Activated naive CD8-positive, alpha-beta T cell treated with anti-CD3 and anti-CD28 coated beads, Interleukin-2, amount 50 U/mL, for 24 hours (primary cell): ENCODE data around the gene TADA2A.

Experiments
- ATAC-seq: fragments of 150-1000 bp; cut with Tn5 transposase; one replicate; pipeline ENCODE4 v1.10.0; 2021
- DNase-seq: peaks from one replicate; pipeline ENCODE4 v3.0.0; 2021
- H3K27ac Mint-ChIP-seq: one replicate; pipeline ENCODE4 v1.8.0; 2021; ENCODE audit warnings: mild to moderate bottlenecking, mixed read lengths
- H3K27me3 Mint-ChIP-seq: one replicate; pipeline ENCODE4 v1.8.0; 2021; ENCODE audit warnings: mixed read lengths
- H3K36me3 Mint-ChIP-seq: one replicate; pipeline ENCODE4 v1.8.0; 2021; ENCODE audit warnings: low read depth, mixed read lengths
- H3K4me1 Mint-ChIP-seq: one replicate; pipeline ENCODE4 v1.8.0; 2021; ENCODE audit warnings: mixed read lengths
- H3K4me3 Mint-ChIP-seq: one replicate; pipeline ENCODE4 v1.8.0; 2021; ENCODE audit warnings: mild to moderate bottlenecking, moderate library complexity, mixed read lengths
- H3K9me3 Mint-ChIP-seq: one replicate; pipeline ENCODE4 v1.8.0; 2021; ENCODE audit warnings: mixed read lengths

TADA2A gene

GRCh38 chr17:37488607-37489196 is 82.0 kb downstream of the TADA2A start:
- H3K4me1 Mint-ChIP-seq = peaks cover 51% of the 10 kb centered on the region
- peaks cover 4% of the 10 kb centered on the region for H3K27me3 Mint-ChIP-seq
- peaks cover 3% of the 10 kb centered on the region for H3K36me3 Mint-ChIP-seq
- ATAC-seq (peak; percentile 47), DNase-seq (peak; percentile 64)
- H3K9me3 Mint-ChIP-seq = no peaks in the 10 kb centered on the region
- peak overlapping the region; percentile 93 for H3K27ac Mint-ChIP-seq
- H3K4me3 Mint-ChIP-seq = peak overlapping the region; percentile 87

GRCh38 chr17:37489197-37490001 is 82.7 kb downstream of the TADA2A start, which contains the start of gene DUSP14:
Gene DUSP14 (plus strand): TSS chr17:37489891. CDS start chr17:37512273, 22,382 bp downstream.
- Mint-ChIP-seq H3K36me3 (peaks cover 3% of the 10 kb centered on the region), H3K27me3 (peaks cover 4% of the 10 kb centered on the region), H3K27ac (peak within 1 kb of the TSS; percentile 93), H3K4me1 (peaks cover 53% of the 10 kb centered on the region), H3K9me3 (no peaks in the 10 kb centered on the region), H3K4me3 (peak within 1 kb of the TSS; percentile 94)
- DNase-seq (peak; percentile 83), ATAC-seq (peak; percentile 77)

DNA sequence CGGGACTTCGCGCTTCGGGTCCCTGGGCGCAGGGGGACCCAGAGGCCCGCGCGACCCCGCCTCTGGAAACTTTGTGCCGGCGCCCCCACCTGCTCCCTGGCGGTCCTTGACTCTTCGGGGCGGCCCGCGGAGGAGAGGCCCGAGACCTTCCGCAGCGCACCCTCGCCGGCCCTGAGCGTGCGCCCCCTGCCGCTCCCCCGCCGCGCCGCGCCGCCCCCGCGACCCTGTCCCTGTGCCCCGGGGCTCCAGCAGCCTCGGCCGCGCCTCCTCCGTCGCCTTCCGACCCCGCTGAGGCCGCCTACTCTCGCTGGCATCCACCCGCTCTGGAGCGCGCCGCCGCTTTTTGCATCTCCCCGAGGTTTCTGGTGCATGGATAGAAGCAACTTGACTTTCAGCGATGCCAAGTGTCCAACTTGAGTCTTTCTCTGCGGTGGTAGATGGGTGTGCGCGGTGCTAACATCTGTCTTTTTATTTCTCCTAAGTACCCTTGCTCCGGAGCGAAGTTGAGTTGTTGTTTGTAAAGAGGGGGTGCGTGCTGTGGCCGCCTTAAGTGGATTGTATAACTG is 83.4 kb downstream of the TADA2A start:
- Mint-ChIP-seq H3K36me3 (peaks cover 3% of the 10 kb centered on the region), H3K9me3 (no peaks in the 10 kb centered on the region), H3K4me1 (peaks cover 55% of the 10 kb centered on the region), H3K27ac (peak overlapping the region; percentile 85), H3K27me3 (peaks cover 4% of the 10 kb centered on the region), H3K4me3 (peak overlapping the region; percentile 94)
- DNase-seq = peak; percentile 85
- peak; percentile 63 for ATAC-seq

GRCh38 chr17:37490638-37491614 is 84.2 kb downstream of the TADA2A start:
- Mint-ChIP-seq H3K27ac (peak overlapping the region; percentile 85), H3K9me3 (no peaks in the 10 kb centered on the region), H3K4me1 (peaks cover 55% of the 10 kb centered on the region), H3K27me3 (peaks cover 4% of the 10 kb centered on the region), H3K4me3 (peak overlapping the region; percentile 94), H3K36me3 (peaks cover 3% of the 10 kb centered on the region)
- DNase-seq (peak; percentile 28), ATAC-seq (peak; percentile 11)

GRCh38 chr17:37492167-37492566 is 85.5 kb downstream of the TADA2A start:
- Mint-ChIP-seq H3K4me3 (peak overlapping the region; percentile 94), H3K27me3 (peaks cover 4% of the 10 kb centered on the region), H3K4me1 (peaks cover 55% of the 10 kb centered on the region), H3K36me3 (peaks cover 3% of the 10 kb centered on the region), H3K27ac (no peak overlapping the region), H3K9me3 (no peaks in the 10 kb centered on the region)
- DNase-seq (no peak), ATAC-seq (no peak)

GRCh38 chr17:37493249-37494027 is 86.8 kb downstream of the TADA2A start:
- peaks cover 3% of the 10 kb centered on the region for H3K36me3 Mint-ChIP-seq
- no peak overlapping the region for H3K4me3 Mint-ChIP-seq
- H3K9me3 Mint-ChIP-seq = no peaks in the 10 kb centered on the region
- DNase-seq (no peak), ATAC-seq (no peak)
- H3K27ac Mint-ChIP-seq = peak overlapping the region; percentile 27
- no peaks in the 10 kb centered on the region for H3K27me3 Mint-ChIP-seq
- H3K4me1 Mint-ChIP-seq = peaks cover 48% of the 10 kb centered on the region

DNA sequence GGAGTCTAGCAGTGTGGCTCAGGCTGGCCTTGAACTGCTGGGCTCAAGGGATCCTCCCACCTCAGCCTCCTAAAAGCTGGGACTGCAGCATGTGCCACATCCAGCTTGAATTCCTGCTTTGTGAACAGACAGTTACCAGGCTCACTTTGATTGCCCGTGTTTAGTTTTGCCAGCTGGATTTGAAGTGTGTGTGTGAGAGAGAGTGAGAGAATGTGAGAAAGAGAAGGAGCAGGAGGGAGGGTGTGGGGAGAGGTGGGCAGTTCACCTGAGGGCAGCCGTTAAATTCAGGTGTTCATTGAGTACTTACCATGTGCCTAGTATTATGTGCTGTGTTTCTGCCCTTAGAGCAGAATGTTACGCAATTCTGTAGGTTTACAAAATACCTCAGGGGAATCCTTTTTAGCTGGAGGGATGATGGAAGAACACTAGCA is 87.7 kb downstream of the TADA2A start:
- no peaks in the 10 kb centered on the region for H3K9me3 Mint-ChIP-seq
- no peak overlapping the region for H3K4me3 Mint-ChIP-seq
- no peak overlapping the region for H3K27ac Mint-ChIP-seq
- peaks cover 42% of the 10 kb centered on the region for H3K4me1 Mint-ChIP-seq
- ATAC-seq (no peak), DNase-seq (no peak)
- no peaks in the 10 kb centered on the region for H3K27me3 Mint-ChIP-seq
- H3K36me3 Mint-ChIP-seq = peaks cover 3% of the 10 kb centered on the region

- no peak for ATAC-seq
- H3K4me3 Mint-ChIP-seq = no peak overlapping the region
- H3K4me1 Mint-ChIP-seq = peaks cover 41% of the 10 kb centered on the region
- no peak overlapping the region for H3K27ac Mint-ChIP-seq
- no peaks in the 10 kb centered on the region for H3K27me3 Mint-ChIP-seq
- peaks cover 3% of the 10 kb centered on the region for H3K36me3 Mint-ChIP-seq
- no peak for DNase-seq
- no peaks in the 10 kb centered on the region for H3K9me3 Mint-ChIP-seq
Measured at GRCh38 chr17:37494971-37495370, 88.3 kb downstream of the TADA2A start.

- Mint-ChIP-seq H3K27ac (no peak overlapping the region), H3K4me3 (no peak overlapping the region), H3K9me3 (no peaks in the 10 kb centered on the region), H3K27me3 (no peaks in the 10 kb centered on the region), H3K4me1 (peaks cover 2% of the 10 kb centered on the region), H3K36me3 (peaks cover 2% of the 10 kb centered on the region)
- ATAC-seq = no peak
- DNase-seq = no peak
Measured at GRCh38 chr17:37500378-37500777, 93.7 kb downstream of the TADA2A start.

- DNase-seq (no peak), ATAC-seq (no peak)
- H3K27me3 Mint-ChIP-seq = no peaks in the 10 kb centered on the region
- peaks cover 4% of the 10 kb centered on the region for H3K4me1 Mint-ChIP-seq
- H3K9me3 Mint-ChIP-seq = no peaks in the 10 kb centered on the region
- H3K4me3 Mint-ChIP-seq = no peak overlapping the region
- H3K27ac Mint-ChIP-seq = no peak overlapping the region
- H3K36me3 Mint-ChIP-seq = peaks cover 2% of the 10 kb centered on the region
Measured at GRCh38 chr17:37502009-37502936, 95.6 kb downstream of the TADA2A start.

DNA sequence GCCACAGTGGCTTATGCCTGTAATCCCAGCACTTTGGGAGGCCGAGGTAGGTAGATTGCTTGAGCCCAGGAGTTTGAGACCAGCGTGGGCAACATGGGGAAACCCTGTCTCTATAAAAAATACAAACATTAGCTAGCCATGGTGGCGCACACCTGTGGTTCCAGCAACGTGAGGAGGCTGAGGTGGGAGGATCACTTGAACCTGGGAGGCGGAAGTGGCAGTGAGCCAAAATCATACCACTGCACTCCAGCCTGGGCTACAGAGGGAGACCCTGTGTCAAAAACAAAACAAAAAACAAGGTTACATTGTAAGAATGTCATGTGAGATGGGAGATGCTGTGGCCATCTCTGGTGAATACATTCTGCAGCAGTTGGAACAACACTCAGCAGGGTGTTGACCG is 96.5 kb downstream of the TADA2A start:
- H3K27ac Mint-ChIP-seq = no peak overlapping the region
- peaks cover 2% of the 10 kb centered on the region for H3K36me3 Mint-ChIP-seq
- no peaks in the 10 kb centered on the region for H3K27me3 Mint-ChIP-seq
- ATAC-seq (no peak), DNase-seq (no peak)
- H3K9me3 Mint-ChIP-seq = no peaks in the 10 kb centered on the region
- no peak overlapping the region for H3K4me3 Mint-ChIP-seq
- H3K4me1 Mint-ChIP-seq = peaks cover 4% of the 10 kb centered on the region

- Mint-ChIP-seq H3K4me1 (peaks cover 2% of the 10 kb centered on the region), H3K4me3 (no peak overlapping the region), H3K36me3 (peaks cover 2% of the 10 kb centered on the region), H3K27me3 (no peaks in the 10 kb centered on the region), H3K9me3 (no peaks in the 10 kb centered on the region), H3K27ac (no peak overlapping the region)
- DNase-seq (no peak), ATAC-seq (no peak)
Measured at GRCh38 chr17:37505333-37505732, 98.6 kb downstream of the TADA2A start.

DNA sequence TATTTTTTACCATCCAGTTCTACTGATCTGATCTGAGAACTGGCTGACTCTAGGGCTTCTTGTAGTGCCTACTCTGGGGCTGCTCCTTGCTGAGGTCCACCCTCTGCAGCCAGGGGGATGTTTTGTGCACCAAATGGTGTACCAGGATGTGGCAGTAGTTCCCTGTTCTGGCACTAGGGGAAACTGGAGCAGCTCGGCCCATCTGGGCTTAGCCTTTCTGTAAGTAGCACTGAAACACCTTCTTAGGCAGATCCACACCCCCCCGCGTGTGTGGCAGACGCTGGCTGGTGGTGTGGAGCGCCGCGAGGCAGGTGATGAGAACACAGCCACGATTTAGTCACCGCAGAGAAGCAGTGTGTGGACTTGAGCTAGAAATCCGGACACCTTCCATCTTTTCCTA is 100.0 kb downstream of the TADA2A start:
- no peak overlapping the region for H3K27ac Mint-ChIP-seq
- DNase-seq = peak; percentile 18
- H3K36me3 Mint-ChIP-seq = peaks cover 2% of the 10 kb centered on the region
- ATAC-seq = peak; percentile 54
- no peaks in the 10 kb centered on the region for H3K9me3 Mint-ChIP-seq
- no peaks in the 10 kb centered on the region for H3K27me3 Mint-ChIP-seq
- no peak overlapping the region for H3K4me3 Mint-ChIP-seq
- peaks cover 2% of the 10 kb centered on the region for H3K4me1 Mint-ChIP-seq
